ENCODE data around the gene MIF4GD.
"Not testable (repeated sequence)": the region's sequence is repeated elsewhere in the genome, so short reads cannot be mapped to it uniquely, and the experiment has no call there.

MIF4GD gene, protein sequence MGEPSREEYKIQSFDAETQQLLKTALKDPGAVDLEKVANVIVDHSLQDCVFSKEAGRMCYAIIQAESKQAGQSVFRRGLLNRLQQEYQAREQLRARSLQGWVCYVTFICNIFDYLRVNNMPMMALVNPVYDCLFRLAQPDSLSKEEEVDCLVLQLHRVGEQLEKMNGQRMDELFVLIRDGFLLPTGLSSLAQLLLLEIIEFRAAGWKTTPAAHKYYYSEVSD

DNA sequence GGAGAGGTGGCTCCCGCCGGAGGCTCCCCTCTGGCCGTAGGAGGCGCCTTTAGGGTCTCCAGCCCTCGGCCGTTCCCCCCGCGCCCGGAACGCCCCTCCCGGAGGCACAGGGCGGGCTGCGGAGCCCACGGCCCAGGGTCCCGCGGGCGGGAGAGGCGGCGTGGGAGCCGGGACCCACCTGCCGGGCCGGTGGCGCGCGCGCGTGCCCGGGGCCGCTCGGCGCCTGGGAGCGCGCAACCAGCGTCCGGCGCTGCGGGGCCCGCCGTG is at the start of gene MIF4GD:
Gene MIF4GD, minus strand, starts transcription at position 266 of the 267 bp plus-strand sequence. CDS start 1,036 bp downstream, outside the sequence.
- no peak for DNase-seq

DNA sequence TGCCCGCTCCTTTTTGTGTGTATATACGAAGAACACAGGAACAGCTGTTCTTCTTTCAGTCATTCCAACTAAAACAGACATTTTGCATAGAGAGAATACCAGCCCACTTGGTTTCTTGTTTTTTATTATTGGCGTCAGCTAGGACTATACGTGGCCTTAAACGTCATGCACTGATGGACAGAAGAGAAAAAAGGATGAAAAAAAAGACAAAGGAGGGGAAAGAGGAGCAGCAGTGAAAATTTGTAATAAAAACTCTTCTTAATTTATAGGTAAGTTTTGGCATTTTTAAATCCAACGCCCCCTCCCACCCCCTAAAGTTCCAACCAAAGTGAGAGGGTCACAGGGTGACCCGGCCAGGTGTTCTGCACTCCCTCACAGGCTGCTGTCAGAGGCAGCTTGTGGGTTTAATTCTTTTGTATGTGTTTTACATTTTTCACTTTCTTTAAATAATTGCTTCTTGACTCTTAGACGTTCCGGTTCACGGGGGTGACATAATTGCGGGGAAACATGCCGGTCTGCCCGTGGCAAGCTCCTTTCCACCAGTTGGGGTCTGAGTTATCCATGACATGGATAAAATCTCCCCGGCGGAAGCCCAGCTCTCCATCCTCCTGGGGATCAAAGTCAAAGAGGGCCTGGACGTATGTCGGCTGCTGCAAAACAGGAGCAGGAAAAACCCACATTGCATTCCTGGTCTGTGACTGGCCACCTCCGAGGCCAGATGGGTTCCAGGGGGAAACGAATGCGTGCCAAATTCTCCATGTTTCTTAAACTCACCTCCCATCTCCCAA is 49.1 kb upstream of the MIF4GD start:
- no peak for DNase-seq

DNA sequence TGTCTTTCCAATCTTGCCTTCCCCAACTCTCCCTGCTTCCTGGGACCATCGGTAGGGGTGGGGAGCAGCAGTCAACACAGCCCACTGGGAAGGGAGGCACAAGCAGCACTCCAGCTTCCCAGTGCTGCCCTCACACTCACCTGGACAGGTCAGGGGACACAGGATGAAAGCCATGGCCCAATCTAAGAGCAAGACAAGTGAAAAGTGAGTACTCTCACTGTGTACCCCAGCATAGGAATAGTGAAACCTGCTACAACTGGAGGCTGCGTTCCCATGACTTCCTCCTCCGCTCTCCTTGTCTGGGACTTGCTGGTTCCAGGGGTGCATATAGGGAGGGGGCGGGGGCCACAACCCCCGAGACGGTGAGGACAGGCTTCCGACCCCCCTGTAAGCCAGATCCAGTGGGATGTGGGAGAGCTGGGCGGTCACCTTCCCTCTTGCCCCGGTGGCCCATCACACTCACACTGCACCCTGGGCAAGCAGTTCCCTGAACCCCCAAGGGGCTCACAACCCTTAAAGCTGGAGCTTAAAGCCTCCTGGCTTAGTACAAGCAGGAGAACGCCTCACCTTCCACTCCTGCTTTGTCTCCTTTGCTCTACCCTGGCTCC is 47.7 kb upstream of the MIF4GD start:
- no peak for DNase-seq

DNA sequence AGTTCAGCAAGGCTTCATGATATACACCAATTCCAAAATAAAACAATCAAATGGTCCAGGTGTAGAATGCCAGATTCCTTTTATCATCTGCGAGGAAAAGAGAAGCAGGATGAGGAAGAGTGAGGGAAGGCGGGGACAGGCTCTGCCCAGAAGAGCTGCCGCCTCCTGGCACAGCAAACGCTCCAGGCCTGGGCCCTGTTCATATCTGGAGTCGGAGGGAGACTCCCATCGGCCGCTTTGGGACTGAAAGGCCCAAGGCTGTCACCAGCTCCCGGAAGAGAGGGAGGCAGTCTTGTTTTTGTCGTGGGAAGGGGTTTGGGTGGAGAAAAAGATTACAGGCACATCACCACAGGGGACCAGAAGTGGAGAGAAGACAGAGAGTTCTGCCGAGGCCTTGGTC is 47.2 kb upstream of the MIF4GD start:
- DNase-seq: no peak

DNA sequence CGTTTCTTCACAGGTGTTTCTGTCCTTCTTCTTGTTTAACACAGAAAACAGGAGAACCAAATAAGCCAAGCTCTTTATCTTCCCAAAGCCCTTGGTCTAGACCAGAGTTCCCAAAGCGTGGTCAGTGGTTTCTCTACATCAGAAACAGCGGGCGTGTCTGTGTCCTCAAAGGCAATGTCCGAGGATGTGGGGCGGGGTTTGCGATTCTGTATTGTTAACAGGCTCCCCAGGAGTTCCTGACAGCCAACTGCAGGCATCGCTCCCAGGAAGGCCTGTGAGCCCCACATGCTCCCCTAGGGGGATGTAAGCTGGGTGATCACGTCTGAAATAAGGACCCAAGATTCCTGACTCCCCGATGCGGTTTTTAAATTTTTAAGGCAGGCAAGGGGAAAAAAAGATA is 46.6 kb upstream of the MIF4GD start:
- peak; percentile 64 for DNase-seq

DNA sequence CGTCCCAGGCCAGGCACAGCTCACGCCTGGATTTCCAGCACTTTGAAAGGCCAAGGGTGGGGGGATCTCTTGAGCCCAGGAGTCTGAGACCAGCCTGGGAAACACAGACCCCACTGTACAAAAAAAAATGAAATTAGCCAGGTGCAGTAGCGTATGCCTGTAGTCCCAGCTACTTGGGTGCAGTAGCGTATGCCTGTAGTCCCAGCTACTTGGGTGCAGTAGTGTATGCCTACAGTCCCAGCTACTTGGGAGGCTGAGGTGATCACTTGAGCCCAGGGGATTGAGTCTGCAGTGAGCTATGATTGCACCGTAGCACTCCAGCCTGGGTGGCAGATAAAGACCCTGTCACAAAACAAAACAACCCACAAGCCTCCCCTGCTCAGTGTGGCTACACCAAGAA is 45.2 kb upstream of the MIF4GD start:
- no peak for DNase-seq

DNA sequence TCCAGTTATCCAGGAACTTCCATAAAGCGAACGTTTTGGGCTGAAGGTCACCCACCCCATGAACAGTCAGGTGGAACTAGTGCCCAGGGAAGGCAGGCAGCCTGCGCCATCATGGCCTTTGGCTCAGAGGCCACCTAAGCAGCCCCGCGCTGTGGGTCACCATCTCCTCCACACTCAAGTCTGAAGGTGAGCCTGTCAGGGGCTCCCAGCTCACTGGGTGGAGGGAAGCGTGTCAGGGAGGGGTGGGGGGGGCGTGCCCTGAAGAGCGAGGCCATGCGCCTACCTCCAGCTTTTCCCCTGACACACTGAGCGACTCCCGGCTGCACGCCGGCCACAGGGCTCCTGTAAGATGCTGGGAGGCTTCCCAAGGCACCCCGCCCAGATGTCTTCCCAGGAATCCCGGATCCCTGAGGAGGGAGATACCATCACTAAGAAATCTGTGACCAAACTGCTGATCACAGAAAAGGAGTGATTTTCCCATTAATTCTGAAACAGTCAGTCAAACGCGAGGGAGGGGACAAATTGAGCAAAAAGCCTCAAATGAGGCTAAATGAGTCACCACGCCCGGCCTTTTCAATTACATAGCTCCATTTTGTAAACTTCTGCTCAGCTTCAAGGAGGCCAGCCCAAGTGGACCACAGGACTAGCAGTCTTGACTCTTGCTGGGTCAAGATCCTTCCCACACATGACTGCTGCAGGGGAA is 44.7 kb upstream of the MIF4GD start:
- peak; percentile 18 for DNase-seq

DNA sequence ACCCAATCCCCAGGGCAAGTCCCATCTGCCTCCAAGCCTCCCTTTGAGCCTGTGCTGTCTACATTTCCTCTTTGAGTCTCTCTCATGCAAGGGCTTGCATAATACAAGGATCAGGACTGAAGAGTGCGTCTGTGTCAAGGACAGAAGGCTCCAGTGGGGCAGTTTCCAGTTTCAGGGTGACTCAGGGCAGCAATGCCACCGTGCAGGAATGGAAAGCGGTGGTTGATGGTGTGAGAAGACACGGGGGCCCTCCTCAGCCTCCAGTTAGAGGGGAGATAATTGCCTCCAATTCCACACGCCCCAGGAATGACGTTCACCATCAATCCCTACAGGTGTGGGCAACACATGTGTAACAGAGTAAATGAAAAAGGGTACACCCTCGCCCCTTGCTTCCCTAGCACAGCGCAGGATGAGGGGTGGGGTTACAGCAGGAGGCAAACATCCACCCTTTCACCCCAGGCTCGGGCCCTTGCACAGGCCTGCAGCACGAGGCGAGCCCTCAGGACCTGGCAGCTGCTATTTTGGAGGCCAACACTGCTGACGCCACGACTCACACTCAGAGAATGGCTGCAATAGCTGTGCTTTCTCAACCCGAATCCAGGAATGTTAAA is 43.0 kb upstream of the MIF4GD start:
- DNase-seq: no peak

DNA sequence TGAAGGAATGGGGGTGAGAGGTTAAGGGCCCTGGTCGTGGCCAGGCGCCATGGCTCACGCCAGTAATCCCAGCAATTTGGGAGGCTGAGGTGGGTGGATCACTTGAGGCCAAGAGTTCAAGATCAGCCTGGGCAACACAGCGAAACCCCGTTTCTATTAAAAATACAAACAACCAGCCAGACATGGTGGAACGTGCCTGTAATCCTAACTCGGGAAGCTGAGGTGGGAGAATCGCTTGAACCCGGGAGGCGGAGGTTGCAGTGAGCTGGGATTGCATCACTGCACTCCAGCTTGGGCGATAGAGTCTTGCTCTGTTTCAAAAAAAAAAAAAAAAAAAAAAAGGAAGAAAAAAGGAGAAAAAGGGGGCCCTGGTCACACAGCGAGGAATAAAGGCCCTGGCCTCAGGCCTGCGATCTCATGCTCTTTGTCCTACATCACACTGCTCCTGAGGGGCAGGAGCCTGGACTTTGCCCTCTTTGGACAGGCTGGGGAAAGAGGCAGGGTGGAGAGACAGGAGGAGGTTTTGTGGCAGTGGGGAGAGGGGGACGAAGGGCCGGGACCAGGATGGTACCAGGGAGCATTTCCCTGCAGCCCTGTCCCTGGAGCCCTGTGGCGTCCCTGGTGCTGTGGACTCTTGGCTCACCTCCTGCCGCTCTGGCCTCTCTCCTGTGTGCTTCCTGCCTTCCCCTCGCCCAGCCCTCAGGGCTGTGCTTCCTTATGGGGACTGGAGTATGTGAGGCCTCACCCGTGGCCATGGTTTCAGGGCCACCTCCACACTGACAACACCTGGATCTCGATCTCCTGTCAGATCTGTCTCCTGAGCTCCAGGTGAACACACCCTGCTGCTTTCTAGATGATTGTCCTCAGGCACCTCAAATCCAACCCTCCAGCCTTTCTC is 38.0 kb upstream of the MIF4GD start:
- no peak for DNase-seq

DNA sequence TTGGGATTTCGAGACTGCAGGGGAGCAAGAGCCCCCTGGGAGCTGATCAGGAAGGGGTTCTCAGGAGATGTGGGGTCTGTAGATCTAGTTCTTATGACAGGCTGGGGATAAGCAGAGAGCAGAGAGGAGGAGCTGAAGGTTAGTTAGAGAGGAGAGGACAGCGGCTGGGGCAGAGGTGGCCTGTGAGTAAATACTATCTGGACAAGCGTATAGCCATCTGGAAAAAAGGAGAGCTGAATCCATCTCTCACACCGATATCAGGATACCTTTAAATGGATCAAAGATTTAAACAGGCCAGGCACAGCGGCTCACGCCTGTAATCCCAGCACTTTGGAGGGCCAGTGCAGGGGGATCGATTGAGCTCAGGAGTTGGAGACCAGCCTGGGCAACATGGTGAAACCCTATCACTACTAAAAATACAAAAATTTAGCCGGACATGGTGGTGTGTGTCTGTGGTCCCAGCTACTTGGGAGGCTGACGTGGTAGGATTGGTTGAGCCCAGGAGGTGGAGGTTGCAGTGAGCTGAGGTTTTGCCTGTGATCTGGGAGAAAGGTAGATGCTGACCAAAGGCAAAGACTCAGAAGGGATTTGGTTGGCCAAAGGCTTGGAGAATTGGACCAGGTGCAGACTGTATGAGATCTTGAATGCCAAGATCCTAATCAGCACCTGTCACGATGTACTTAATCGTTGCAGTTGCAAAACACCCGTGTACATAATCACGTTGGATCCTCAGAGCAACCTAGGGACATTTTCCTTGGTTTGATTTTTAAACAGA is 37.1 kb upstream of the MIF4GD start:
- no peak for DNase-seq

DNA sequence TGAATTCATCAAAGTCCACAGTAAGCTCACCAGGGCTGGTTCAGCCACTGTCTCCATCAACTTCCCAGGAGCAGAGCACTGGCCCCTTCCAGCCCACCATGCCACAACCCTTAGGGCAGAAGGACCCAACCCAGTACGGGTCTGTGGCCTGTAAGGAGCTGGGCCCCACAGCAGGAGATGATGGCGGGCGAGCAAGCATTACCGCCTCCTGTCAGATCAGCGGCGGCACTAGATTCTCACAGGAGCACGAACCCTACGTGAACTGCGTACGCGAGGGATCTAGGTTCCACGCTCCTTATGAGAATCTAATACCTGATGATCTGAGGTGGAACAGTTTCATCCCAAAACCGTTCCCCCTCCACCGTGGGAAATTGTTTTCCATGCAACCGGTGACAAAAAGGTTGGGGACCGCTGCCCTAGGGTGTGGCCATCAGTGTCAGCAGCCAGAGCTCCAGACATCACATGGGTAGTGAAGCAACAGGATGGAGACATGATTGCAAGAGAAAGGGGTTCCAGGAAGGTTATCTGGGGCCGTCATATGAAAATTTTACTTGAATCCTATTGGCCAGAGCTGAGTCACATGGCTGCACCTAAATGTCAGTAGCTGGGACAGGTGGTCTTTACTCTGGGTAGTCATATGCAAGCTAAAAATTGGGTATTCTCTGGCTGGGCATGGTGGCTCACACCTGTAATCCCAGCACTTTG is 30.6 kb upstream of the MIF4GD start:
- no peak for DNase-seq

DNA sequence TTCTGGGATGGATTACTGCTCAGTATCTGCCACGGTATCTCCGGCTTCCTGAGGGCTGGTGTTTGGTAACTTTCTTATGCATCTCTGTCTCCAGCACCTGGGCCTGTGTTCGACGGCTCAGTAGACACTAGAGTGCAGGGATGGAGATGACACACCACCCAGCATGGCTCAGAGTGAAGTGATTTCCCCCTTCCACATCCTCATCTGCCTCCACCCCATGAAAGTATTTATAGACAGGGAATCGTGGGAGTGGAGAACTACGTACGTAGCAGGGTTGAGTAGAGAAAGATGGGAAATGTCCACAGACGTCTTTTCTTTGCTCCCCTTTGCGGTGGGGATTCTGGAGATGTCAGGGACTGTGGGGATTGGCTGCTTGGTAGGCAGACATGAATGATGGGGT is 30.0 kb upstream of the MIF4GD start:
- DNase-seq: no peak

DNA sequence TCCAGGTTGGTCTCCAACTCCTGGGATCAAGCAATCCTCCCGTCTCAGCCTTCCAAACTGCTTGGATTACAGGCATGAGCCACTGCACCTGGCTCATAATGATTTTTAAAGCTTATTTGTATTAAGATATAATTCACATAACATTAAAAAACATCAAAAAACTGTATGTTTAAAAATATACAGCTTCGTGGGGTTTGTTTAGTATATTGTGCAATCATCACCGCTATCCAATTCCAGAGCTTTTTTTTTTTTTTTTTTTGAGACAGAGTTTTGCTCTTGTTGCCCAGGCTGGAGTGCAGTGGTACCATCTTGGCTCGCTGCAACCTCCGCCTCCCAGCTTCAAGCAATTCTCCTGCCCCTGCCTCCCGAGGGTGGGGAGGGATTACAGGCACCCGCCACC is 29.2 kb upstream of the MIF4GD start:
- no peak for DNase-seq

DNA sequence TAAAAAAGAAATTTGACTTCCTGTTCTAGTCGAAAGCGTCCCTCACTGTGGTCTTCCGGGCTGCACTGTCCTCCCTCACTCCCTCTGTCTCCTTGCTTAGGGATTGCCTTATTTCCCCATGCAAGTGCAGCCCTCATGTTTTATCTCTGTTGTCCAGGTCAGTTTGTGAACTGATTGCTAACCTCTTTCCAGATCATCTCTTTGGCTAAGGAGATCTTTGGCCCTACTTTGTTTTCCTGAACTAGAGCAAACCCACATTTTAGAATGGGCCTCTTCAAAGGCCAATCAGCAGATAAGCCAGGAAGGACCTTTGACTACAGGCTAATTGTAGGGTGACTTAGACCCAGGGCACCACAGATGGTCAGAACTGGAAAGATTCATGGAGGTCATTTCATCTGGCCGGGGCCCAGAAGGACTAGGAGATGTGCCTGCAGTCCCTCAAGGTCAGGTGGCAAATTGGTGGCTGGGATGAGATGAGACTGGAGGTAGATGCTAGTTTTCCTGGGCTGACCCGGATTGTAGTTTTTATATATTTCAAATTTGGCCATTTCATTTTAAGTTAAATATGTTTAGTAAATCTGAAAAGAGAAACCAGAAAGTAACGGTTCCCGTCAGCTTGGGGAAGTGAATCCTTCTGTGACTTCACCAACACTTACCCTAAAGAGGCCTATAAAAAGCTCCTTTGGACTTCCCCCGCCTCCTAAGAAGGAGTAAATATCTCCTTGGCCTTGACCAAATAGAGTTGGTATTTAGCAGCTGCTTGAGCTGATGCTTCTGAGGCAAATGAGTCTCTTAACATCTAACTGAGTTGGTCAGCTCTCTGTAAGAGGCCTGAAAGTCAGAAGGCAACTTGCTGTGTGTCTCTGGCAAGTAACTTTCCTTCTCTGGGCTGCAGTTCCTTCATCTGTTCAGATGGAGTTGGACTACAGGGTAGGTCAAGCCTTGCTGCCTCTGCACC is 24.4 kb upstream of the MIF4GD start:
- DNase-seq: peak; percentile 7

DNA sequence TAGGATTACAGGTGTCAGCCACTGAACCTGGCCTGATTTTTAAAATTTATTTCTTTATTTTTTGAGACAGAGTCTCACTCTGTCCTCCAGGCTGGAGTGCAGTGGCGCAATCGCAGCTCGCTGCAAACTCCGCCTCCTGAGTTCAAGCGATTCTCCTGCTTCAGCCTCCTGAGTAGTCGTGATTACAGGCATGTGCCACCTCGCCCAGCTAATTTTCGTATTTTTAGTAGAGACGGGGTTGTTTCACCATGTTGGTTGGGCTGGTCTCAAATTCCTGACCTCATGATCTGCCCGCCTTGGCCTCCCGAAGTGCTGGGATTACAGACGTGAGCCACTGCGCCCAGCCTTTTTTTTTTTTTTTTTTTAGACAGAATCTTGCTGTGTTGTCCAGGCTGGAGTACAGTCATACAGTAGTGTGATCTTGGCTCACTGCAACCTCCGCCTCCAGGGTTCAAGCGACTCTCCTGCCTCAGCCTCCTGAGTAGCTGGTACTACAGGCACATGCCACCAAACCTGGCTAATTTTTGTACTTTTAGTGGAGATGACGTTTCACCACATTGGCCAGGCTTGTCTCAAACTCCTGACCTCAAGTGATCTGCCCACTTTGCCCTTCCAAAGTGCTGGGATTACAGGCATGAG is 21.9 kb upstream of the MIF4GD start:
- DNase-seq: not testable (repeated sequence)

DNA sequence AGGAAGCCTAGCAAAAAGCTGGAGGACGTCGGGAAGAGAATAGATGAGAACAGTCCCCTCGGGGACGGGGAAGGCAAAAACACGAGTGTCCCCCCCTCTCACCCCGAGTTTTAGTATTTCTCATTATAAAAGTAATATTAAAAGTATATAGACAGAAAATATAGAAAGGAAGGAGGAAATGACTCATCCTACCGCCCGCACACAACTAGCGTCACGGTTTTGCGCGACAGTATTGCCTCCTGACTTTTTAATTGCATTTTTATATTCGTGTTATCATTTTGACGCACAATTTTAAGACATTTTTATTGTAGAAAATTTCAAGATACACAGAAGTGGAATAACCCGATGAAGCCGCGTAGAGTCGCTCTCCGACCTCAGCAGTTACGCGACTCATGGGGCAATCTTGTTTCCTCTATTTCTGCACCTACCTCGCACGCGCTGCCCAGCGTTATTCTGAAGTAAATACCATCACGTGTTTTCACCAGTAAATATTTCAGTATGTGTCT is 18.9 kb upstream of the MIF4GD start:
- DNase-seq: peak; percentile 91

DNA sequence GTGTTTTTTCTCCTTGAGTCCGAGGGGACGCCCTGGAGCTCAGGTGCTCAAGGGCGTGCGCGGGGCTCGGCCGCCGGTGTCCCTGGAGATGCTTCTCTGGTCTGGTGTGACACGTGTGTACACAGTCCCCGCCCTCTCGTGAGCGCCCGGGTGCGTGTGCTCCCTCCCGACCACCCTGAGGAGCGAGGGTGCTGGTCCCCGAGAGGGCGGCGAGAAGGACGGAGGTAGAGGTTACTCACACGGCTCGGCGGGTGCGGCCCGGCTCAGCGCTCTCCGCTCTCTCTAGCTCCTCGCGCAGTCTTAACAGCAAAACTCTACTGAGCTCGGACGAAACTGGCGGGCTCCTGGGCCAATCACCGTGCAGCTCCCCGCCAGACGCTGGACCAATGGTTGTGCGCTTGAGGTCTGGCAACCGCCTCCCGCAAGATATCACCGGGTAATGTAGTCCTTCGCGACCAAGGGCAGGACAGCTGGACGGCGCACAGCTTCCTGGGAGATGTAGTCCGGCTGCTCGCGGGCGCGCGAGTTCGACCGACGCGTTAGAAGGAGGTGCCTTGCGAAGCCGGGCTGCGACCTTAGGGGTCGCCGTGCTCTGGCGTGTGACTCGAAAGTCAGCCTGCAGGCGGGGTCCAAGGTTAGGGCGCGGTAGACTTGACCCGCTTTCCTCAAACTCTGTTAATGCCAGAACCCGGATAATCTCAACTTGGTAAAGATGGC is 18.2 kb upstream of the MIF4GD start, which contains the start of gene SLC25A19:
Gene SLC25A19, minus strand, starts transcription at position 319 of the 717 bp plus-strand sequence. CDS start 2,669 bp downstream, outside the sequence.
- peak; percentile 99 for DNase-seq

DNA sequence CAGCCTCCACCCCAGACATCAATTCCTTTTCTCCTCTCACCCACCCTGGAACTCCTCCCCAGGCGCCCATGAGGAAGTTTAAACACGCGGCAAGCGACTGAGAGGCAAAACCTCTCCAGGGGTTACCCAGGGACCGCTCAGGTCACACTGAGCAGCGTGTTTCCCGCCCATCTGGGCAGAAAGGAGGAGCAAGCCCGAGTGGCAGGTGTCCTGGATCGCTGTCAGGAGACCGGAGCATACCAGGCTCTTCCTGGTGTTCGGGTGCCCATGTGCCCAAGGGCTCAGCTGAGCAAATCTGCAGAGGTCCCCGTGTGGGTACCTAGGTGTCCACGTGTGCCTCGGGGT is 17.7 kb upstream of the MIF4GD start:
- peak; percentile 59 for DNase-seq

All from OCI-M1 (cell line).